Lower leg skin (tissue), 4 donors: ENCODE results near the gene NCOA3. TPM values are rescaled to one million over a fixed set of nuclear protein-coding genes. Genes with fewer than 3 reads are reported as not detected.

Experiments used
- DNase-seq, 2 donors: peaks; one replicate each; pipeline ENCODE4 v3.0.0-alpha.2; 2019; ENCODE audit warnings: low spot score in 2 of 2
- H3K4me3 ChIP-seq: fragments of 200-600 bp; sonication (generic); 2 replicates; pipeline ENCODE4 v1.5.1; 2017; ENCODE audit warnings: mild to moderate bottlenecking, low read depth; ENCODE audit not compliant: poor library complexity, severe bottlenecking
- CTCF ChIP-seq, 3 donors: fragments of 450-650 bp; IDR thresholded peaks; one replicate each; pipeline ENCODE4 v1.5.1; 2016; ENCODE audit warnings: antibody characterized with exemption in 3 of 3, mild to moderate bottlenecking in 3 of 3, moderate library complexity in 2 of 3
- POLR2A ChIP-seq, 2 donors: fragments of 450-650 bp; IDR thresholded peaks; one replicate each; pipeline ENCODE4 v1.6.1; 2016 to 2017; ENCODE audit warnings: antibody characterized with exemption in 2 of 2, mild to moderate bottlenecking in 1 of 2, moderate library complexity in 1 of 2
- WGBS, 2 donors: methylation state at CpG; one replicate each; pipeline ENCODE4 v1.1.5; 2018; 5-methylcytosine and 5-hydroxymethylcytosine counted together
- intact Hi-C: fragments of 100-400 bp; cut with DNase I; formaldehyde crosslinking; loops from one replicate; pipeline ENCODE4 v1.15.0; 2023; ENCODE audit warnings: low total_unique reads
- total RNA-seq, 4 donors: library from RNA; depleted of rRNA; stranded (reverse); fragments of >200 nt; gene quantifications; one replicate each; pipeline ENCODE4 v1.1.0, GENCODE V29; 2016

The NCOA3 gene
- total RNA-seq, 4 donors from 2014 or later = 43.6 to 55.0 (median 49.5) TPM

- DNase-seq = no peak
- TF ChIP-seq CTCF (IDR thresholded peaks at IDR 0.05) (no peak), POLR2A (IDR thresholded peaks at IDR 0.05) (no peak)
- WGBS, 2 donors = 93 to 94% methylated on average over 6 of the region's 6 CpGs
- no peak overlapping the region for H3K4me3 ChIP-seq
- intact Hi-C loops = no loop called here
These were observed 179.3 kb downstream of the NCOA3 start for GRCh38 chr20:47680804-47681529.

GRCh38 chr20:47682028-47682783 lies 180.5 kb downstream of the NCOA3 start:
- intact Hi-C loops = no loop called here
- WGBS, 2 donors = 19 to 29% methylated on average over 21 to 22 of the region's 22 CpGs
- no peak overlapping the region for H3K4me3 ChIP-seq
- TF ChIP-seq CTCF (IDR thresholded peaks at IDR 0.05) (no peak), POLR2A (IDR thresholded peaks at IDR 0.05) (no peak)
- peak; percentile 69 to 92 for DNase-seq

- 78 to 79% methylated on average over 17 to 19 of the region's 19 CpGs for WGBS, 2 donors
- intact Hi-C loops = no loop called here
- no peak for TF ChIP-seq CTCF (IDR thresholded peaks at IDR 0.05)
- TF ChIP-seq POLR2A (IDR thresholded peaks at IDR 0.05) = no peak
- no peak for DNase-seq
- no peak overlapping the region for H3K4me3 ChIP-seq
These were observed 181.2 kb downstream of the NCOA3 start for GRCh38 chr20:47682916-47683315.

- no peak overlapping the region for H3K4me3 ChIP-seq
- 95 to 97% methylated on average over 26 of the region's 26 CpGs for WGBS, 2 donors
- TF ChIP-seq CTCF (IDR thresholded peaks at IDR 0.05) = no peak
- no peak for TF ChIP-seq POLR2A (IDR thresholded peaks at IDR 0.05)
- intact Hi-C loops = loop anchor here (5.0 kb wide), 1 partner anchor 93 kb away; no protein-coding TSS in a partner anchor
- no peak for DNase-seq
These were observed 182.8 kb downstream of the NCOA3 start for GRCh38 chr20:47684306-47685080.

- no peak for DNase-seq
- 93 to 95% methylated on average over 14 of the region's 14 CpGs for WGBS, 2 donors
- TF ChIP-seq POLR2A (IDR thresholded peaks at IDR 0.05) (no peak), CTCF (IDR thresholded peaks at IDR 0.05) (no peak)
- intact Hi-C loops = loop anchor here (5.0 kb wide), 1 partner anchor 91 kb away; no protein-coding TSS in a partner anchor
- no peak overlapping the region for H3K4me3 ChIP-seq
These were observed 184.9 kb downstream of the NCOA3 start for GRCh38 chr20:47686545-47686944.
